22Rv1 (cell line): ENCODE data around the gene ZNF618.

Experiments
- ZFX ChIP-seq: fragments of 450-650 bp; IDR thresholded peaks from 2 replicates; pipeline ENCODE4 v1.6.1; 2017; ENCODE audit warnings: antibody characterized with exemption, borderline replicate concordance
- TF ChIP-seq, protein P1 (sequence below): fragments of 450-650 bp; IDR thresholded peaks from 2 replicates; pipeline ENCODE4 v1.5.1; 2017; ENCODE audit warnings: mild to moderate bottlenecking

DNA sequence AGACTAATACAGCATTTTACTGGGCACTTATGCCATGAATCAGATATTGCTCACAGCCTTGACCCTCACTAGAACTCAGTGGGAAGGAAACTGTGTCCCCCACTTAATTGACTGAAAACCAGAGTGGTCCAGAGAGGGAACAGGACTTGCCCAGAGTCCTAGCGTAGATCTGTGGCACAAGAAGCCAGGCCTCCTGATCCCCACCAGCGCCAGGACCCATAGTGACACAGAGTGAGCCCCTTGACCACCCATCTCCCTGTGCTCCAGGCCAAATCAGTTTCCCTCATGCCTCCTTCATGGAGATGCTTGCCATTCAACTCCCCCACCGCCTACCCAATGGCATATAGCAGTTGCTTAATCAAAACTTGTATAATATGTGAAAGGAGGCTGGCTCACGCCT lies 214.7 kb downstream of the ZNF618 start:
- TF ChIP-seq, protein P1, sequence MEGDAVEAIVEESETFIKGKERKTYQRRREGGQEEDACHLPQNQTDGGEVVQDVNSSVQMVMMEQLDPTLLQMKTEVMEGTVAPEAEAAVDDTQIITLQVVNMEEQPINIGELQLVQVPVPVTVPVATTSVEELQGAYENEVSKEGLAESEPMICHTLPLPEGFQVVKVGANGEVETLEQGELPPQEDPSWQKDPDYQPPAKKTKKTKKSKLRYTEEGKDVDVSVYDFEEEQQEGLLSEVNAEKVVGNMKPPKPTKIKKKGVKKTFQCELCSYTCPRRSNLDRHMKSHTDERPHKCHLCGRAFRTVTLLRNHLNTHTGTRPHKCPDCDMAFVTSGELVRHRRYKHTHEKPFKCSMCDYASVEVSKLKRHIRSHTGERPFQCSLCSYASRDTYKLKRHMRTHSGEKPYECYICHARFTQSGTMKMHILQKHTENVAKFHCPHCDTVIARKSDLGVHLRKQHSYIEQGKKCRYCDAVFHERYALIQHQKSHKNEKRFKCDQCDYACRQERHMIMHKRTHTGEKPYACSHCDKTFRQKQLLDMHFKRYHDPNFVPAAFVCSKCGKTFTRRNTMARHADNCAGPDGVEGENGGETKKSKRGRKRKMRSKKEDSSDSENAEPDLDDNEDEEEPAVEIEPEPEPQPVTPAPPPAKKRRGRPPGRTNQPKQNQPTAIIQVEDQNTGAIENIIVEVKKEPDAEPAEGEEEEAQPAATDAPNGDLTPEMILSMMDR = no peak
- no peak for TF ChIP-seq ZFX
